ENCODE results near the gene TFAP2C.

GRCh38 chr20:56610098-56610497 lies 19.0 kb upstream of the TFAP2C start:
- TF ChIP-seq CTCF (IDR thresholded peaks at IDR 0.05; ENCODE audit: insufficient read depth, low read depth, low read length) (no peak), EZH2 (IDR thresholded peaks at IDR 0.05; ENCODE audit: insufficient read depth, low read length) (no peak)

Data from astrocyte (in vitro differentiated cells and primary cell).